ENCODE data around the gene NCKAP5.

NCKAP5 gene

GRCh38 chr2:132692816-132693215, 875.4 kb downstream of the NCKAP5 start:
- Histone ChIP-seq H3K9me3 (ENCODE audit: low read length) (no peaks in the 10 kb centered on the region), H2AFZ (ENCODE audit: low read length) (no peak overlapping the region), H3K4me2 (ENCODE audit: low read length) (no peak overlapping the region), H3K79me2 (ENCODE audit: insufficient read depth, low read length) (no peaks in the 10 kb centered on the region), H3K36me3 (ENCODE audit: insufficient read depth, low read length) (no peaks in the 10 kb centered on the region), H3K4me1 (ENCODE audit: insufficient read depth, low read length, severe bottlenecking) (peaks cover 5% of the 10 kb centered on the region), H3K27me3 (ENCODE audit: insufficient read depth, low read length) (no peaks in the 10 kb centered on the region), H3K27ac (ENCODE audit: low read depth, low read length, poor library complexity, severe bottlenecking) (no peak overlapping the region), H3K4me3 (ENCODE audit: low read depth, low read length, poor library complexity, severe bottlenecking) (no peak overlapping the region), H4K20me1 (ENCODE audit: insufficient read depth, low read length) (no peaks in the 10 kb centered on the region), H3F3A (ENCODE audit: insufficient read depth, low read length) (no peaks in the 10 kb centered on the region), H3K9me2 (ENCODE audit: low read depth, low read length) (no peaks in the 10 kb centered on the region), H3K9ac (ENCODE audit: low read length) (no peak overlapping the region)
- TF ChIP-seq EZH2 (IDR thresholded peaks at IDR 0.05; ENCODE audit: borderline replicate concordance, low read length): no peak
- TF ChIP-seq CTCF (IDR thresholded peaks at IDR 0.05; ENCODE audit: low read length): no peak

- H3K79me2 ChIP-seq (ENCODE audit: insufficient read depth, low read length): no peaks in the 10 kb centered on the region
- H3K4me3 ChIP-seq (ENCODE audit: low read depth, low read length, poor library complexity, severe bottlenecking): no peak overlapping the region
- H3K4me2 ChIP-seq (ENCODE audit: low read length): no peak overlapping the region
- no peak overlapping the region for H2AFZ ChIP-seq (ENCODE audit: low read length)
- TF ChIP-seq EZH2 (IDR thresholded peaks at IDR 0.05; ENCODE audit: borderline replicate concordance, low read length) (no peak), CTCF (IDR thresholded peaks at IDR 0.05; ENCODE audit: low read length) (no peak)
- no peak overlapping the region for H3K9ac ChIP-seq (ENCODE audit: low read length)
- no peaks in the 10 kb centered on the region for H3K36me3 ChIP-seq (ENCODE audit: insufficient read depth, low read length)
- no peaks in the 10 kb centered on the region for H3K4me1 ChIP-seq (ENCODE audit: insufficient read depth, low read length, severe bottlenecking)
- H3K9me3 ChIP-seq (ENCODE audit: low read length): no peaks in the 10 kb centered on the region
- H3K27me3 ChIP-seq (ENCODE audit: insufficient read depth, low read length): no peaks in the 10 kb centered on the region
- no peaks in the 10 kb centered on the region for H3F3A ChIP-seq (ENCODE audit: insufficient read depth, low read length)
- no peaks in the 10 kb centered on the region for H3K9me2 ChIP-seq (ENCODE audit: low read depth, low read length)
- H3K27ac ChIP-seq (ENCODE audit: low read depth, low read length, poor library complexity, severe bottlenecking): no peak overlapping the region
- H4K20me1 ChIP-seq (ENCODE audit: insufficient read depth, low read length): no peaks in the 10 kb centered on the region
These were observed 876.7 kb downstream of the NCKAP5 start for GRCh38 chr2:132691556-132691955.

GRCh38 chr2:132690664-132691303, 877.5 kb downstream of the NCKAP5 start:
- TF ChIP-seq CTCF (IDR thresholded peaks at IDR 0.05; ENCODE audit: low read length) (no peak), EZH2 (IDR thresholded peaks at IDR 0.05; ENCODE audit: borderline replicate concordance, low read length) (no peak)
- Histone ChIP-seq H3K27me3 (ENCODE audit: insufficient read depth, low read length) (no peaks in the 10 kb centered on the region), H3K4me2 (ENCODE audit: low read length) (no peak overlapping the region), H3K9me2 (ENCODE audit: low read depth, low read length) (no peaks in the 10 kb centered on the region), H3K4me1 (ENCODE audit: insufficient read depth, low read length, severe bottlenecking) (no peaks in the 10 kb centered on the region), H3K27ac (ENCODE audit: low read depth, low read length, poor library complexity, severe bottlenecking) (no peak overlapping the region), H3K9ac (ENCODE audit: low read length) (no peak overlapping the region), H3K79me2 (ENCODE audit: insufficient read depth, low read length) (no peaks in the 10 kb centered on the region), H3K9me3 (ENCODE audit: low read length) (no peaks in the 10 kb centered on the region), H3K4me3 (ENCODE audit: low read depth, low read length, poor library complexity, severe bottlenecking) (no peak overlapping the region), H2AFZ (ENCODE audit: low read length) (no peak overlapping the region), H4K20me1 (ENCODE audit: insufficient read depth, low read length) (no peaks in the 10 kb centered on the region), H3F3A (ENCODE audit: insufficient read depth, low read length) (no peaks in the 10 kb centered on the region), H3K36me3 (ENCODE audit: insufficient read depth, low read length) (no peaks in the 10 kb centered on the region)
